ENCODE measurements around the gene KIF5A. TPM values are rescaled to one million over a fixed set of nuclear protein-coding genes. Genes with fewer than 3 reads are reported as not detected.

KIF5A gene
- total and polyA plus RNA-seq, 2 donors (not counting 3 experiments of a cell fraction or from before 2014, with no cell fraction given) = 0.07 to 0.35 TPM

DNA sequence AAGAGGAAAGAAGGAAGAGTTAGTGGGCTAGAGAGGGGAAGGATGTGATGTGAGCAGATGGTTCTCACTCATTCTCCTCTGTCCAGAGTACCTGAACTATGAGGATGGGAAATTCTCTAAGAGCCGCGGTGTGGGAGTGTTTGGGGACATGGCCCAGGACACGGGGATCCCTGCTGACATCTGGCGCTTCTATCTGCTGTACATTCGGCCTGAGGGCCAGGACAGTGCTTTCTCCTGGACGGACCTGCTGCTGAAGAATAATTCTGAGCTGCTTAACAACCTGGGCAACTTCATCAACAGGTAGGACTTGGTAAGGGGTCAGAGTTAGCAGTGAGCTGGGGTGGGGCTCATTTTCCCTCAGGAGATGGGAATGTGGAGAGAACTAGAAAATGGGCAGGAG lies 37.2 kb upstream of the KIF5A start:
- Histone ChIP-seq H4K20me1 (replicated peaks; ENCODE audit: control insufficient read depth, extremely low read depth, insufficient read depth, low read length) (no peaks in the 10 kb centered on the region), H3K4me2 (ENCODE audit: insufficient read depth, low read length) (no peak overlapping the region), H3K9me1 (replicated peaks; ENCODE audit: control insufficient read depth, extremely low read depth, insufficient read depth, low read length) (no peaks in the 10 kb centered on the region), H3K36me3 (ENCODE audit: control insufficient read depth in 2 of 2, extremely low read depth in 1 of 2, insufficient read depth in 2 of 2, low read length in 2 of 2) (peaks cover 38 to 49% of the 10 kb centered on the region in 2 experiments), H3K9ac (replicated peaks; ENCODE audit: extremely low read depth, insufficient read depth, low read length) (no peak overlapping the region), H3K4me3 (replicated peaks in 1 of 3; ENCODE audit: insufficient read depth in 1 of 3, low read depth in 1 of 3, low read length in 3 of 3) (no peak overlapping the region), H2AFZ (ENCODE audit: low read depth, low read length) (no peak overlapping the region), H3K9me3 (replicated peaks; ENCODE audit: control insufficient read depth, insufficient read depth, low read length) (no peaks in the 10 kb centered on the region), H3K79me2 (ENCODE audit: control insufficient read depth, insufficient read depth, low read length) (no peaks in the 10 kb centered on the region), H3K27ac (ENCODE audit: insufficient read depth, low read depth, low read length) (no peak overlapping the region), H3K27me3 (ENCODE audit: control insufficient read depth in 2 of 2, insufficient read depth in 2 of 2, low read length in 2 of 2) (no peaks in the 10 kb centered on the region), H3K4me1 (ENCODE audit: control insufficient read depth, extremely low read depth, insufficient read depth, low read length) (peaks cover 11% of the 10 kb centered on the region)
- ChIA-PET POLR2A (interaction anchor here (0.6 kb wide), 1 partner anchor 10 kb away, joined by 8 read pairs; no protein-coding TSS in a partner anchor), CTCF (no interaction called here)
- DNase-seq (ENCODE audit: low read depth, low spot score) (no peak), FAIRE-seq (no peak)
- intact Hi-C loops (cut with micrococcal nuclease) (no loop called here), dilution Hi-C loops (cut with MboI; ENCODE audit: extremely low pct_ligation_motif_present, low sequenced_read_pairs) (no loop called here)
- no peak for TF ChIP-seq MAX (IDR thresholded peaks at IDR 0.05; ENCODE audit: insufficient read depth, insufficient read length)
- no peak for TF ChIP-seq POLR2AphosphoS5 (IDR thresholded peaks at IDR 0.05; ENCODE audit: insufficient read depth, low read depth, low read length)
- no peak for TF ChIP-seq MYC (IDR thresholded peaks at IDR 0.05; ENCODE audit: low read depth, low read length)
- TF ChIP-seq POLR2A (IDR thresholded peaks at IDR 0.05; ENCODE audit: low read depth, low read length) = no peak
- no peak for TF ChIP-seq GATA2 (IDR thresholded peaks at IDR 0.05; ENCODE audit: insufficient read depth, insufficient read length, low read depth, low read length)
- TF ChIP-seq EZH2 (IDR thresholded peaks at IDR 0.05; ENCODE audit: borderline replicate concordance, low read depth, low read length, severe bottlenecking) = no peak
- TF ChIP-seq JUN (IDR thresholded peaks at IDR 0.05; ENCODE audit: borderline replicate concordance, insufficient read depth, insufficient read length, low read depth) = no peak
- no peak for TF ChIP-seq FOS (IDR thresholded peaks at IDR 0.05; ENCODE audit: borderline replicate concordance, insufficient read depth, low read length)
- TF ChIP-seq, protein P1, sequence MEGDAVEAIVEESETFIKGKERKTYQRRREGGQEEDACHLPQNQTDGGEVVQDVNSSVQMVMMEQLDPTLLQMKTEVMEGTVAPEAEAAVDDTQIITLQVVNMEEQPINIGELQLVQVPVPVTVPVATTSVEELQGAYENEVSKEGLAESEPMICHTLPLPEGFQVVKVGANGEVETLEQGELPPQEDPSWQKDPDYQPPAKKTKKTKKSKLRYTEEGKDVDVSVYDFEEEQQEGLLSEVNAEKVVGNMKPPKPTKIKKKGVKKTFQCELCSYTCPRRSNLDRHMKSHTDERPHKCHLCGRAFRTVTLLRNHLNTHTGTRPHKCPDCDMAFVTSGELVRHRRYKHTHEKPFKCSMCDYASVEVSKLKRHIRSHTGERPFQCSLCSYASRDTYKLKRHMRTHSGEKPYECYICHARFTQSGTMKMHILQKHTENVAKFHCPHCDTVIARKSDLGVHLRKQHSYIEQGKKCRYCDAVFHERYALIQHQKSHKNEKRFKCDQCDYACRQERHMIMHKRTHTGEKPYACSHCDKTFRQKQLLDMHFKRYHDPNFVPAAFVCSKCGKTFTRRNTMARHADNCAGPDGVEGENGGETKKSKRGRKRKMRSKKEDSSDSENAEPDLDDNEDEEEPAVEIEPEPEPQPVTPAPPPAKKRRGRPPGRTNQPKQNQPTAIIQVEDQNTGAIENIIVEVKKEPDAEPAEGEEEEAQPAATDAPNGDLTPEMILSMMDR (IDR thresholded peaks at IDR 0.05; ENCODE audit: extremely low read depth in 1 of 2, insufficient read depth in 1 of 2, low read depth in 1 of 2, low read length in 2 of 2) = no peak
- BruUV-seq (replicated peaks) = no TSS peak

Data from endothelial cell of umbilical vein (primary cell).